Uterus (tissue), 4 donors: ENCODE results near the gene NFE2L2. TPM values are rescaled to one million over a fixed set of nuclear protein-coding genes. Genes with fewer than 3 reads are reported as not detected.
"Not testable (repeated sequence)": the region's sequence is repeated elsewhere in the genome, so short reads cannot be mapped to it uniquely, and the experiment has no call there.

ENCODE experiments used
- DNase-seq, 2 donors: peaks; one replicate each; pipeline ENCODE4 v3.0.0-alpha.2; 2019 to 2020
- H3K27ac ChIP-seq, 2 donors: fragments of 200-600 bp; sonication (generic); 1 replicate in 1 of 2; 2 replicates in 1 of 2; pipeline ENCODE4 v1.5.1; 2016 to 2018
- H3K27me3 ChIP-seq, 2 donors: fragments of 200-600 bp; sonication (generic); one replicate each; pipeline ENCODE4 v1.5.1; 2018 to 2019; ENCODE audit warnings: control low read depth in 1 of 2
- H3K36me3 ChIP-seq, 2 donors: fragments of 200-600 bp; sonication (generic); one replicate each; pipeline ENCODE4 v1.5.1; 2019; ENCODE audit warnings: control low read depth in 1 of 2
- H3K4me1 ChIP-seq, 2 donors: fragments of 200-600 bp; sonication (generic); one replicate each; pipeline ENCODE4 v1.5.1; 2018 to 2019; ENCODE audit warnings: control low read depth in 1 of 2
- H3K4me3 ChIP-seq, 2 donors: fragments of 200-600 bp; sonication (generic); 1 replicate in 1 of 2; 2 replicates in 1 of 2; pipeline ENCODE4 v1.5.1; 2018 to 2019; ENCODE audit warnings: mild to moderate bottlenecking in 1 of 2
- H3K9me3 ChIP-seq, 2 donors: fragments of 200-600 bp; sonication (generic); one replicate each; pipeline ENCODE4 v1.5.1; 2019; ENCODE audit warnings: control low read depth in 1 of 2
- CTCF ChIP-seq, 4 experiments: fragments of 200-600 bp in 2 of 4; fragments of 450-650 bp in 2 of 4; sonication (generic) in 2 of 4; IDR thresholded peaks; one replicate each; pipeline ENCODE4 v1.5.1; 2016 to 2019; ENCODE audit warnings: antibody characterized with exemption in 4 of 4, mild to moderate bottlenecking in 2 of 4, moderate library complexity in 1 of 4
- POLR2A ChIP-seq, 2 donors: fragments of 450-650 bp; IDR thresholded peaks; one replicate each; pipeline ENCODE4 v1.6.1; 2016; ENCODE audit warnings: antibody characterized with exemption in 2 of 2, mild to moderate bottlenecking in 1 of 2, moderate library complexity in 1 of 2
- intact Hi-C: fragments of 100-400 bp; cut with DNase I; formaldehyde crosslinking; loops from one replicate; pipeline ENCODE4 v1.15.1; 2023; ENCODE audit warnings: low total_unique reads
- total RNA-seq, 4 donors: library from RNA; depleted of rRNA in 3 of 4; stranded (reverse); fragments of >200 nt in 3 of 4; gene quantifications; one replicate each; pipeline versions ENCODE4 v1.1.0 to v1.2.4, GENCODE V29; 2014 to 2023
- donor health status: DM: yes; HTN: yes; CAD: no.

NFE2L2 gene
- total RNA-seq, 4 donors from 2014 or later: 53.0 to 148 (median 90.0) TPM

GRCh38 chr2:177229442-177230242 lies 34.9 kb downstream of the NFE2L2 start:
- intact Hi-C loops: no loop called here
- H3K27me3 ChIP-seq: no peaks in the 10 kb centered on the region
- H3K27ac ChIP-seq: no peak overlapping the region

GRCh38 chr2:177225965-177226360 lies 38.6 kb downstream of the NFE2L2 start:
- Histone ChIP-seq H3K27ac (no peak overlapping the region), H3K27me3 (no peaks in the 10 kb centered on the region), H3K4me3 (no peak overlapping the region), H3K4me1 (no peaks in the 10 kb centered on the region), H3K9me3 (no peaks in the 10 kb centered on the region), H3K36me3 (no peaks in the 10 kb centered on the region)
- intact Hi-C loops: no loop called here
- TF ChIP-seq CTCF (IDR thresholded peaks at IDR 0.05) (no peak), POLR2A (IDR thresholded peaks at IDR 0.05) (no peak)
- no peak for DNase-seq

More at GRCh38 chr2:177229442-177230242, 34.9 kb downstream of the NFE2L2 start:
- Histone ChIP-seq H3K36me3 (no peaks in the 10 kb centered on the region), H3K4me1 (no peaks in the 10 kb centered on the region), H3K4me3 (no peak overlapping the region), H3K9me3 (no peaks in the 10 kb centered on the region)
- no peak for TF ChIP-seq POLR2A (IDR thresholded peaks at IDR 0.05)
- no peak for TF ChIP-seq CTCF (IDR thresholded peaks at IDR 0.05)
- DNase-seq: no peak

GRCh38 chr2:177223436-177223835 lies 41.1 kb downstream of the NFE2L2 start:
- H3K4me3 ChIP-seq, H3K36me3 ChIP-seq, DNase-seq, H3K27me3 ChIP-seq, H3K4me1 ChIP-seq, H3K27ac ChIP-seq, intact Hi-C loops, H3K9me3 ChIP-seq: not testable (repeated sequence)

GRCh38 chr2:177221970-177222369 lies 42.6 kb downstream of the NFE2L2 start:
- peaks cover 4 to 10% of the 10 kb centered on the region in 2 donors for H3K4me1 ChIP-seq
- no peaks in the 10 kb centered on the region for H3K9me3 ChIP-seq
- no peak overlapping the region for H3K27ac ChIP-seq
- DNase-seq: no peak
- H3K27me3 ChIP-seq: no peaks in the 10 kb centered on the region
- H3K4me3 ChIP-seq: no peak overlapping the region
- no peaks in the 10 kb centered on the region for H3K36me3 ChIP-seq
- intact Hi-C loops: no loop called here
- TF ChIP-seq CTCF (IDR thresholded peaks at IDR 0.05) (no peak), POLR2A (IDR thresholded peaks at IDR 0.05) (no peak)

GRCh38 chr2:177221534-177221933 lies 43.0 kb downstream of the NFE2L2 start:
- Histone ChIP-seq H3K36me3 (no peaks in the 10 kb centered on the region), H3K27ac (no peak overlapping the region), H3K9me3 (no peaks in the 10 kb centered on the region), H3K27me3 (no peaks in the 10 kb centered on the region), H3K4me3 (no peak overlapping the region), H3K4me1 (peaks cover 6 to 10% of the 10 kb centered on the region in 2 donors)
- TF ChIP-seq CTCF (IDR thresholded peaks at IDR 0.05) (no peak), POLR2A (IDR thresholded peaks at IDR 0.05) (no peak)
- intact Hi-C loops: no loop called here
- DNase-seq: no peak

GRCh38 chr2:177219787-177220186 lies 44.7 kb downstream of the NFE2L2 start:
- intact Hi-C loops, H3K4me3 ChIP-seq, H3K27ac ChIP-seq, DNase-seq, H3K27me3 ChIP-seq, H3K9me3 ChIP-seq, H3K36me3 ChIP-seq: not testable (repeated sequence)
- H3K4me1 ChIP-seq: peaks cover 10 to 15% of the 10 kb centered on the region in 2 donors
